ENCODE data around the gene GIMD1.

DNA sequence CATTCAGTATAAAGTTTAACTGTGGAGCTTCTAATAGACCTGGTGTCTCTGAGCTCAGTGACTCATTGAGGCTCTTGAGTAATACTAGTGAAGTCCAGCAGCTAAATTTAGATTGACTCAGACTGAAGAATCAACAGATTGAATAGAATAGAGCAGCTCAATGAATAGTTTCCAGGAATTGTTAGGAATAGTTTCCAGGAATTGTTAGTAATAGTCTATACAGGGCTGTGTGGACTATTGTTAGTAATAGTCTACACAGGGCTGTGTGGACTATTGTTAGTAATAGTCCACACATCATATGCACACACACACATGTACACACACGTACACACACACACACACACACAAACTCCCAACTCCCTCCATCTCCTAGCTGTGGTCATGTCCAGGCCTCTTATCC, 3.0 kb downstream of the GIMD1 start:
- TF ChIP-seq CTCF (IDR thresholded peaks at IDR 0.05) (no peak), POLR2AphosphoS5 (IDR thresholded peaks at IDR 0.05; ENCODE audit: low read depth, low read length) (no peak), SIN3A (IDR thresholded peaks at IDR 0.05; ENCODE audit: borderline replicate concordance, insufficient read depth, low read depth, low read length) (no peak), TCF7L2 (IDR thresholded peaks at IDR 0.05; ENCODE audit: low read depth, low read length) (no peak), REST (IDR thresholded peaks at IDR 0.05; ENCODE audit: insufficient read depth in 1 of 2, low read depth in 2 of 2, low read length in 1 of 2) (no peak)

All from Panc1 (cell line).